GM12801 (cell line): ENCODE measurements around the gene CCDC18.

Experiments
- TF ChIP-seq, protein P1 (sequence below): IDR thresholded peaks from one replicate; pipeline ENCODE4 v1.5.1; 2011; ENCODE audit warnings: control low read depth; ENCODE audit not compliant: insufficient read length; ENCODE audit errors: extremely low read depth

Gene CCDC18

DNA sequence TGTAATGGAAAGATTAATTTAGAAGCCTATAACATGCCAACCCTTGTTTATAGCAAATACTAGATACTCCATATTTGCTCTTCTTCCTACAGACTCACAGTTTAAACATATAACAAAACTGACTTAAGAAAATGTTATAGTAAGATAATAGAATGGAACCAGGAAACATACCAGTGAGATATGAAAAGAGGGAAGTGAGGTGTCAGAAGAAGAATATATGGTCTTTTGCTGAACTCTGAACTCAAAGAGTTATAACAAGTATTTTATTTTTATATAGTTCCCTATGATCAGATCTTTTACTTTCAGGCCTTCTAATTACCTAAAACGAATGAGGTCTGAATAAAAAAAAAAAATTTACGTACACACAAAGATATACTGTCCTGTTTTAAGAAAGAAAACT lies 21.2 kb upstream of the CCDC18 start:
- TF ChIP-seq, protein P1, sequence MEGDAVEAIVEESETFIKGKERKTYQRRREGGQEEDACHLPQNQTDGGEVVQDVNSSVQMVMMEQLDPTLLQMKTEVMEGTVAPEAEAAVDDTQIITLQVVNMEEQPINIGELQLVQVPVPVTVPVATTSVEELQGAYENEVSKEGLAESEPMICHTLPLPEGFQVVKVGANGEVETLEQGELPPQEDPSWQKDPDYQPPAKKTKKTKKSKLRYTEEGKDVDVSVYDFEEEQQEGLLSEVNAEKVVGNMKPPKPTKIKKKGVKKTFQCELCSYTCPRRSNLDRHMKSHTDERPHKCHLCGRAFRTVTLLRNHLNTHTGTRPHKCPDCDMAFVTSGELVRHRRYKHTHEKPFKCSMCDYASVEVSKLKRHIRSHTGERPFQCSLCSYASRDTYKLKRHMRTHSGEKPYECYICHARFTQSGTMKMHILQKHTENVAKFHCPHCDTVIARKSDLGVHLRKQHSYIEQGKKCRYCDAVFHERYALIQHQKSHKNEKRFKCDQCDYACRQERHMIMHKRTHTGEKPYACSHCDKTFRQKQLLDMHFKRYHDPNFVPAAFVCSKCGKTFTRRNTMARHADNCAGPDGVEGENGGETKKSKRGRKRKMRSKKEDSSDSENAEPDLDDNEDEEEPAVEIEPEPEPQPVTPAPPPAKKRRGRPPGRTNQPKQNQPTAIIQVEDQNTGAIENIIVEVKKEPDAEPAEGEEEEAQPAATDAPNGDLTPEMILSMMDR = no peak

DNA sequence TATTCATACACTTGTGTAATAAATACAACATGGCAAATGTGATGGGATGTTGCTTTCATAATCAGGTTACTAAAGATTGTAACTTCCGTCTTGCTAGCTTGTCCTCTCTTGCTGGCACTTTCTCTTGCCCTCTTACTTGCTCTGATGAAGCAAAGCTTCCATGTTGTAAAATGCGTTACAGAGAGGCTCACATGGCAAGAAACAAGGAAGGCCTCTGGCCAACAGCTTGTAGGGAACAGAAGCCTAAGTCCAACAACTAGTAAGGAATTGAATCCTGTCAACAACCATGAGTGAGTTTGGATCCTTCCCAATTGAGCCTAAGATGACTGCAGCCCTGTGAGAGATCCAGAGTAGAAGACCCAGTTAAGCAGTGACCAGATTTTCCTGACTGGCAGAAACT lies 15.7 kb upstream of the CCDC18 start:
- TF ChIP-seq, protein P1 = no peak

DNA sequence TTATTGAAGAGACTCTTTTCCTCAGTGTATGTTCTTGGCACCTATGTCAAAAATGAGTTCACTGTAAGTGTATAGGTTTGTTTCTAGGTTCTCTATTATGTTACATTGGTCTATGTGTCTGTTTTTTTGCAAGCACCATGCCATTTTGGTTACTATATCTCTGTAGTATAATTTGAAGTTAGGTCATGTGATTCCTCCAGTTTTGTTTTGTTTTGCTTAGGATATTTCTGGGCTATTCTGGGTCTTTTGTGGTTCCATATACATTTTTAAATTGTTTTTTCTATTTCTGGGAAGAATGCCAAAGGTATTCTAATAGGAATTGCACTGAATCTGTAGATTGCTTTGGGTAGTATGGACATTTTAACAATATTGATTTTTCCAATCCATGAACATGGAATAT lies 13.5 kb upstream of the CCDC18 start:
- TF ChIP-seq, protein P1 = no peak

DNA sequence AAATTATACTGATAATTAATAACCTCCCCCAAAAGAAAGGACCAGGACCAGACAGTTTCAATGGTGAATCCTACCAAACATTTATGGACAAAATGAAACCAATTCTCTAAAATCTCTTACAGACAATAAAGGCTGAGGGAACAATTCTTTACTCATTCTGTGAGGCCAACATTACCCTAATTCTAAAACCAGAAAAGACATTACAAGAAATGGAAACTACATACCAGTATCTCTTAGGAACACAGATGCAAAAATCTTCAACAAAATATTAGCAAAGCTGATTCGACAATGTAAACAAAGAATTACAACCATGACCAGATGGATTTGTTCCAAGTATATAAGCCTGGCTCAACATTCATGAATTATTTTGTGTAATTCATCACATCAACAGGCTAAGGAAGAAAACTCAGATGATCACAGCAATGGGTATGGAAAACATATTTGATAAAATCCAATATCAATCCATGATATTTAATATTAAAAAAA lies 8.9 kb upstream of the CCDC18 start:
- TF ChIP-seq, protein P1 = no peak

DNA sequence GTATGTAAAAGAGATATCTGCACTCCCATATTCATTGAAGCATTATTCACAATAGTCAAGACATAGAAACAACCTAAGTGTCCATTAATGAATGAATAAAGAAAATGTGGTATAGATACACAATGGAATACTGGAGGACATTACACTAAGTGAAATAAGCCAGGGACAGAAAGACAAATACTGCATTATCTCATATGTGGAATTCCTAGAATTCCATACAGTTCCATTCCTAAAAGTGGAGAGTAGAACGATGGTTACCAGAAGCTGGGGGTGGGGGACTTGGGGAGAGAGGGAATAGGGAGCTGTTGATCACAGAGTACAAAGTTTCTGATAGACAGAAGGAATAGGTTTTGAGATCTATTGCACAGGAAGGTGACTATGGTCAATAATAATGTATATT lies 7.7 kb upstream of the CCDC18 start:
- TF ChIP-seq, protein P1 = no peak

DNA sequence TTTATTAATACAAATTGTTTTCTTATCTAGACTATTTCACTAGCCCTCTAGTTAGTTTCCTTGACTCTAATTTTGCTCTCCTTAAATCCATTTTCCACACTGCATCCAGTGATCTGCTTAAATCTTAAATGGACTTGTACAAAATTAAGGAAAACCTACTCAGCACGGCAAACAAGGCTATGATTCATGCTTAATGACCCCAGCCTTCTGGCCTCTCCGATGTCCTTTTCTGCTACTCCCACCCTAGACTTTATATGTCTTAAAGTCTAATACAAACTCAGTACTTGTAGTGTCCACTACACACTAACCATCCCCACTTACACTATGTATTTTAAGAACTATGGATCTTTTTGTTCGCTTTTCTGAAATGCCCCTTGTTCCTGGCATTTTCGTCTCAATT lies 2.5 kb upstream of the CCDC18 start:
- TF ChIP-seq, protein P1 = no peak

DNA sequence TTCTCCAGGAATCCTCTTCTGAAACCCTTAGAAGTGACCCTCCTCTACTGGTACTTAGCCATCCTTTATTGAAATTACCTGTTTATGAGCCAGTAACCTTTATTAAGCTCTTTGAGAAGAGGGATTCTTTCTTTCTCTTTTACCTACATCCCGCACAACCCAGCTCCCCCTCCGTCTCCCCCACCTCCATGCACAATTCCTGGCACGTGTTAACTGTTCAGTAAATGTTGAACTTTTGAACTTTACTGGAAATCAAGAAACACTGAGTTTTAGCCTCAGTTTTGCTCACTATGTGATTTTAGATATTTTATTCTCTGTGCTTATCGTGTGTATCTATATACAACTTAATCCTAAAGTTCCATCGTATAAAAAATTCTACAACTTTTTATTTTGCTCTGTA lies 2.1 kb upstream of the CCDC18 start:
- TF ChIP-seq, protein P1 = no peak
